ENCODE data around the gene SLC39A3. TPM values are rescaled to one million over a fixed set of nuclear protein-coding genes. Genes with fewer than 3 reads are reported as not detected.

SLC39A3 gene
- total and polyA plus RNA-seq, 2 of the 8 experiments (the other 6 are each of a cell fraction or from before 2014, with no cell fraction given), result 33.0 to 52.9 TPM

GRCh38 chr19:2694196-2694595, 45.6 kb downstream of the SLC39A3 start:
- Histone ChIP-seq H3K14ac (ENCODE audit: insufficient read length) (no peak overlapping the region), H3K4ac (replicated peaks; ENCODE audit: insufficient read length, low read depth, low read length) (no peak overlapping the region), H2AK5ac (ENCODE audit: low read depth, low read length) (no peak overlapping the region), H2BK15ac (ENCODE audit: low read length) (no peak overlapping the region), H2BK120ac (replicated peaks; ENCODE audit: low read depth, low read length) (no peak overlapping the region), H3K56ac (replicated peaks; ENCODE audit: insufficient read length, low read depth, low read length) (no peak overlapping the region), H3K9me3 (ENCODE audit: insufficient read depth in 2 of 2, low read depth in 1 of 2, low read length in 1 of 2) (no peaks in the 10 kb centered on the region), H3K18ac (ENCODE audit: extremely low read depth, low read length) (no peak overlapping the region), H4K5ac (ENCODE audit: insufficient read length, low read depth, low read length) (no peak overlapping the region), H3K23ac (ENCODE audit: insufficient read length) (no peak overlapping the region), H3K79me1 (ENCODE audit: low read depth, low read length) (no peaks in the 10 kb centered on the region; the same call in 1 of the 2 replicates), H3K23me2 (ENCODE audit: low read depth, low read length) (no peaks in the 10 kb centered on the region), H4K8ac (ENCODE audit: extremely low read depth, insufficient read depth, low read length) (no peak overlapping the region), H3K4me1 (replicated peaks in 1 of 4; ENCODE audit: control insufficient read depth in 3 of 4, insufficient read depth in 4 of 4, low read length in 3 of 4) (no peaks in the 10 kb centered on the region), H3K27ac (ENCODE audit: low read depth, low read length) (no peak overlapping the region), H3K27me3 (replicated peaks in 1 of 4; ENCODE audit: control insufficient read depth in 3 of 4, extremely low read depth in 1 of 4, insufficient read depth in 3 of 4, low read length in 3 of 4) (no peaks in the 10 kb centered on the region), H2BK12ac (ENCODE audit: low read depth, low read length) (no peak overlapping the region), H2BK20ac (ENCODE audit: low read length) (no peak overlapping the region), H4K20me1 (replicated peaks in 1 of 2; ENCODE audit: control insufficient read depth in 1 of 2, insufficient read depth in 2 of 2, low read length in 2 of 2) (peaks cover 0 to 2% of the 10 kb centered on the region in 2 experiments), H3K36me3 (ENCODE audit: control insufficient read depth in 2 of 4, insufficient read depth in 4 of 4, low read length in 3 of 4) (no peaks in the 10 kb centered on the region), H3K9ac (replicated peaks in 1 of 4; ENCODE audit: extremely low read depth in 1 of 4, low read depth in 3 of 4, low read length in 3 of 4) (no peak overlapping the region), H3K4me2 (ENCODE audit: insufficient read depth in 1 of 2, low read depth in 2 of 2, low read length in 2 of 2) (no peak overlapping the region), H4K91ac (replicated peaks; ENCODE audit: insufficient read length, low read length) (no peak overlapping the region), H2AFZ (ENCODE audit: low read length) (no peak overlapping the region), H3K79me2 (ENCODE audit: control insufficient read depth in 1 of 2, insufficient read depth in 2 of 2, low read length in 2 of 2) (no peaks in the 10 kb centered on the region), H2BK5ac (ENCODE audit: low read depth, low read length) (no peak overlapping the region), H3K4me3 (ENCODE audit: extremely low read depth in 1 of 4, insufficient read depth in 2 of 4, low read depth in 3 of 4, low read length in 4 of 4) (no peak overlapping the region)
- WGBS, 2 experiments (ENCODE audit: extremely low coverage in 1 of 2, insufficient coverage in 1 of 2, insufficient read length in 1 of 2, insufficient replicate concordance in 2 of 2, low coverage in 1 of 2, low lambda C conversion rate in 2 of 2, missing lambda C conversion rate in 1 of 2), result 74% methylated on average over 5 of the region's 5 CpGs; no CpG with 5 or more reads in 1 of the 2 experiments
- no peak for FAIRE-seq
- DNase-seq (ENCODE audit: low read depth in 1 of 2, low spot score in 2 of 2), result no peak
- ChIA-PET CTCF (ENCODE audit: partially characterized antibody) (interaction anchor here (2.1 kb wide), 1 partner anchor 46 kb away, joined by 8 read pairs; no protein-coding TSS in a partner anchor), POLR2A (ENCODE audit: partially characterized antibody) (interaction anchor here (0.6 to 1.5 kb wide), 2 partner anchors 10 to 20 kb away, joined by 3 read pairs; no protein-coding TSS in a partner anchor)
- TF ChIP-seq NRF1 (IDR thresholded peaks at IDR 0.05; ENCODE audit: low read depth, low read length) (no peak), TCF12 (IDR thresholded peaks at IDR 0.05; ENCODE audit: low read depth, low read length) (no peak), SUZ12 (IDR thresholded peaks at IDR 0.05; ENCODE audit: low read length) (no peak), CTBP2 (IDR thresholded peaks at IDR 0.05; ENCODE audit: borderline replicate concordance, insufficient read depth, insufficient read length, low read length) (no peak), NANOG (IDR thresholded peaks at IDR 0.05; ENCODE audit: insufficient read depth, low read depth, low read length, poor library complexity, severe bottlenecking) (no peak), TAF1 (IDR thresholded peaks at IDR 0.05; ENCODE audit: low read depth, low read length) (no peak), GABPA (IDR thresholded peaks at IDR 0.05; ENCODE audit: borderline replicate concordance, insufficient read depth, low read length) (no peak), HDAC2 (IDR thresholded peaks at IDR 0.05; ENCODE audit: borderline replicate concordance in 1 of 2, low read depth in 2 of 2, low read length in 2 of 2) (no peak), SP2 (IDR thresholded peaks at IDR 0.05; ENCODE audit: low read length) (no peak), CHD2 (IDR thresholded peaks at IDR 0.05; ENCODE audit: low read length) (no peak), YY1 (IDR thresholded peaks at IDR 0.05; ENCODE audit: low read depth, low read length) (no peak)

Data from H1 (cell line).